GM21367 (cell line): ENCODE measurements around the gene MEGF11.
"Not testable (repeated sequence)": the region's sequence is repeated elsewhere in the genome, so short reads cannot be mapped to it uniquely, and the experiment has no call there.

Source experiments
- ATAC-seq: cut with Tn5 transposase; IDR thresholded peaks from one replicate; pipeline ENCODE4 v1.9.1; 2021; ENCODE audit not compliant: unreplicated experiment

The MEGF11 gene

DNA sequence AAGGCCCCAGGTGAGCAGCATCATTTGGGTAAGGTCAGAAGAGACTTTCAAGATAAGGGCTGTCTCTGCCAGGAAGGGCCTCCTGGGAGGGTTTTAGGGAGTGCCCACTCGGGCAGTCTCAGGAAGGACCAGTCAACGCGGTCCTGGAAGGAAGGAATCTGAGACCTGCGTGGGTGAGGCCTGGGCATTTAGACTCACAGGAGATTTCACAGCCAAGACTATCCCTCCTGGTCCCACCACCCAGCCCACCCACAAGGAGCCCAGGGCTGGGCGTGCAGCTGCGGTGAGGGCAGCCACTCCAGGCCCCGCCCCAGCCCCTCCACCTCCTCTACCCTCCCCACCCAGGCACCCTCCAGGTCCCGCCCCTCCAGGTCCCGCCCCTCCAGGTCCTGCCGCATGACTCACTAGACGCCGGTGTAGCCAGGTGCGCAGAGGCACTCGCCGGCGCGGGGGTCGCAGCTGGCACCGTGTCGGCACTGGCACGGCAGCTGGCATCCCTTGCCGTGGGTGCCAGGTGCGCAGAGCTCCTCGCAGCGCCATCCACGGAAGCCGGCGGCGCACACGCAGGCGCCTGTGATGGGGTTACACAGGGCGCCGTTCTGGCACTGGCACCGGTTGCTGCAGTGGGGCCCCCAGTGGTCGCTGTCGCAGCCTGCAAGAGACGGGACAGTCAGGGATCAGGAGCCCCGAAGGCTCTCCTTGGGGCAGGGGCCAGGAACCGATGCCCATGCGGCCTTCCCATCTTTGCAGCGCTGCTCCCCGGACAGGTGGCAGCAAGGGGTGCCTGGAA, 271.5 kb downstream of the MEGF11 start:
- no peak for ATAC-seq

DNA sequence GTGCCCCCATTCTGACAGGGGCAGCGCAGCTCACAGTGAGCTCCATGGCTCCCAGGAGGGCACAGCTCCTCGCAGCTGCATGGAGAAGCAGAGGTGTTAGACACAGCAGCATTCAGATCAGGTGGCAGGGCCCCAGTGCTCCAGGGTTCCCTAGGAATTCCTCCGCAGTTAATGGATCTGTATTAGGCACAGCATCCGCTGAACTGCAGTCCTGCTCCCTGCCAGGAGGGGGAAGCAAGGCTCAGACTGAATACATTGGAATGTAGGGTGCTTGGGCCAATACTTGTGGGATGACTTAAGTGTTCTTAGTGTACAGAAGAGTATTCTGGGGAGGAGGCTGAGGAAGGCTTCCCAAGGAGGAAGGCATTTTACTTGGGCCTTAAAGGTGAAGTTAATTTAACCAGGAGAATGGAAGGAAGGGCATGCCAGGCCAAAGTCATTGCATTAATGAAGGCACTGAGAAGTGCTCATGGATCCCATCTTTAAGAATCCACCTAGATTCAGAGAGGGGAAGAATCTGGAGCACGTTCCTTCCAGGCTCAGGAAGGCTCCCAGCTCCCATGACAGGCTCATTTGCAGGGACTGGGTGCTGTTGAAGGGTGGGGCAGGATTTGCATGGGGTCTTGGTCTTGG, 272.6 kb downstream of the MEGF11 start:
- ATAC-seq = no peak

DNA sequence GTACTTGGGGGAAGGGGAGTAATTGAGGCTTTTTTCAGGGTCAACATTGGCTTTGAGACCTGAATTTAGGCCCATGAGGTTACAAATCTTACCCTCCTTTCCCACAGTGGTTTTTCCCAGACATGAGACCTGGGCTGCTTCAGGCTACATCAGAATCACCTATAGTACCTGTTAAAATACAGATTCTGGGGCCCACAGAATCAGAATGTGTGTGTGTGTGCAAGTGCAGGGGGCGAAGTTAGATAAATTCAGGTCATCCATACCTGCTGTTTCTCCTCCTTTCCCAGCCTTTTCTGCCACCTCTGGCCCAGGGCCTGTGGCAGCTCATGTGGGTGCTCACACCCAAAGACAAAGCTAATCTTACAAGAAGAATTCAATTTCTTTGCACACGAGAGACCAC, 273.7 kb downstream of the MEGF11 start:
- ATAC-seq = no peak

DNA sequence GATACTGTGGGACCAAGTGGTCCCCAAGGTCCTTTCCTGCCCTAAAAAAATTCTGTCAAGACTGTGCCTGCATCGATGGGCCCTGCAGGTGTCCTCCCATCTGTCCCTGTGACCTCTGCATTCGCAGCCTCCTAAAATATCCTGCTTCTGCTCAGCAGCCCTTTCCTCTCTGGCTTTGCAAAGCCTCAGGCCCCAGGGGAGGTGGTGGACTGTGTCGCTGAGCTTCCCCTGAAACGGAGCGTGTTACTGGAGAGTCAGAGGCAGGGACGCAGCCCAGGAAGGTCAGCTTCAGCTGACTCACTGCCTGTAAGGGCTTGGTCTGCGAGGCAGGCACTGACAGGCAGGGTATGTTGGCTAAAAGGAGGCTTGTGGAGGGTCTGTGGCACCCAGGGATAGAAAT, 274.2 kb downstream of the MEGF11 start:
- ATAC-seq = no peak

DNA sequence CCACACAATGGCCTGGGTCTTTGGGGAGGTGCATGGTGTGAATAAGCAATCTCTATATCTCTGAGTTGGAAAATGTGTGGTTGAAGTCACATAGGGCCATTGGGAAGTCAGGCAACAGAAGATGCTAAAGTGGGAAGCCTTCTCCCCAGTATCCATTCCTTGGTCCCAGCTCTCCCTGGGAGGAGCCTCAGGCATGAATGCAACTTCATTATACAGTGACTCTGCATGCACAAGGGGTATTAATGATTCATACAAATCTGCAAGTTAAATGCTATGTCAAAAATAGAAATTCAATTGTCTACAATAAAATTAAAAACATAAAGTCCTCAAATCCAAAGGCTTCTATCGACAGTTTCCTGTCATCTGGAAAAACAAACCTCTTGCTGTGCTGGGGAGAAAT, 275.4 kb downstream of the MEGF11 start:
- ATAC-seq = no peak

DNA sequence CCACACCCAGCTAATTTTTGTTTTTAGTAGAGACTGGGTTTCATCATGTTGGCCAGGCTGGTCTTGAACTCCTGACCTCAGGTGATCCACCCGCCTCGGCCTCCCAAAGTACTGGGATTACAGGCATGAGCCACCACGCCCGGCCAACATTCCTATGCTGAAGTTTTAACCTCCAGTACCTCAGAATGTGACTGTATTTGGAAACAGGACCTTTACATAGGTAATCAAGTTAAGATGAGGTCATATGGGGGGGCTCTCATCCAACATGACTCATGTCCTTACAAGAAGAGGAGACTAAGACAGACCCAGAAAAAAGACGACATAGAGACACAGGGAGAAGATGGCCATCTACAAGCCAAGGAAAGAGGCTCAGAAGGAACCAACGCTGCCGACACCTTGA, 277.4 kb downstream of the MEGF11 start:
- not testable (repeated sequence) for ATAC-seq

DNA sequence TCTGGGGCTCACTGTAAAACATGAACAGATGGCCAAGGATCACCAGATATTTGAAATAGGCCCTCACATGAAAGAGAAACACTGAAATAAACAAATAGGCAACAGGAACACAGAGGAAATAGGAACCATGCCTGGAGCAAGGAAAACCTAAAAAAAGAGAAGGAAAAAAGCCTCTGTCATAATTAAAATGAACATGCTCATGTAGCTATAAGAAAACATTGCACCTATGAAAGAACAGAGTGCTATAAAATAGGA, 281.9 kb downstream of the MEGF11 start:
- no peak for ATAC-seq

DNA sequence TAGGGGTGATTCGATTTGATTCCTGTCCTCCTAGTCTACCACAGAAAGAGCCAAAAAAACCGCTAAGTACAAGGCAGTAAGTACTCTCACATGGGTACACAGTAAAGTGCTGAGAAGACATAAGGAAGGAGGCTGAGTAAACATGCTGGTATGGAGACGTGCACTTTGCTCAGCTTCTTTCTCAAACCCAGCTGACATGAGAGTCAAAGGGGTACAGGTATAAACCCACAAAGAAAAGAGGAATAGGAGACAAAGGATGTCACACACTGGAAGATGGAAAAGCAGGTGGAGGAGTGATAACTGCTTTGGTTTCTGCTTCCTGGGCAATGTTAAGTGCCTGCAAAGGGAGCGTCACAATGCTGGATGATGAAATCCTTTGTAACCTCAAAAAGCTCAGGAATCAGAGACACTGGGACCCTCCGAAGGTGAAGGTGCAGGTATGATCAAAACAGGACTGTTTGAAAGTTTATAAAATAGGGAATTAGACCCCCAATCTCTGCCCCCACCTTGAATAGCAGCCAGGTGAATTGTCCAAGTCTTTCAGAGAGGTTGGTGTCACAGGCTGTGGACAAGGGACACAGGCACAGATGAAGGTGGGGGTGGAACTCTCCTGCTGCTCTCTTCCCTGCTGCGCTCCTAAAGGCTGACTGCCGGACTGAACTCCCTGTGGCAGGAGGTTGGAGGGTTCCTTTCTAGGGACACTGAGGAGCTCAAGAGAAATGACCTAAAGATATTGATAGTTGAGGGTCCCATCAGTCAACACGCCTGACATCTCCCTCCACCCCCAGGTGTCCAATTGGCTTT, 282.4 kb downstream of the MEGF11 start:
- ATAC-seq = no peak

DNA sequence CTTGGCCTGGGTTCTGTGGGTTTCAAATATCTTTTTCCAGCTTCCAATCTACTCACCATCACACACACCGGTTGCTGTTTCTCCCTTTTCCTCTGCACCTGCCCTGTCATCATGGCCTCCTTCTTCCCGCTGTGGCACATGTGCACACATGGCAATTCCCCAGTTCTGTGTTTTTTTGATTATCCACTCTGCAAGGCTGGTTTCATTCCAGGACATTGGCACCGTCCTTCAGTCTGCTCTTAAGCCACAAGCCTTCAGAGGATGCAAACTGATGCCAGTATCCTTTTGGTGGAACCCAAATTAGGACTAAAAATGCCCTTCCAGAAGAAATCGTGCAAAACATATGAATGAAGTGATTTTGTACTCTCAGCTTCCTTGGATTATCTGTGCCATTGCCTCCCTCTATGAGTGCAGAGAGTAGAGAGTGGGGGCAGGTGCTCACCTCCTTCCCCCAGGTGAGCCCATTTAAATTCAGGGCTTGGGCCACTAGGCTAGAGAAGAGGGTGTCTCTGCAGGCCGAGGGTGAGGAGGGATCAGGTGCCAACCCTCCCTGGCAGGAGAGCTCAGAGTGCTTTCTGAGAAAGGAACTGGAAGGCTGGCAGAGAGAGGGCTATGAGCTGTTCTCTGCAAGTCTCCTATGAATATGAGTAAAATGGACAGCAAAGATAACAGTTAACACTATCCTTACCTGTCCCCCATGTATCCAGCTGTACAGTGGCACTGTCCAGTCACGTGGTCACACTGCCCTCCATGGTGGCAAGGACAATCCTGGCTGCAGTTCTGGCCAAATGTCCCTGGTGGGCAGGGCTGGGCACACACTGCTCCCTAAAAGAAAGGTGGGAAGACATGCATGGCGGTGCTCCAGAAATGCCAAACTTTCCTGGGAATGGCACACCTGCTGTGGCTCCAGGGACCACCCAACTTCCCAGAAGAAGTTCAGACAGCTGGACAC, 283.4 kb downstream of the MEGF11 start:
- no peak for ATAC-seq

DNA sequence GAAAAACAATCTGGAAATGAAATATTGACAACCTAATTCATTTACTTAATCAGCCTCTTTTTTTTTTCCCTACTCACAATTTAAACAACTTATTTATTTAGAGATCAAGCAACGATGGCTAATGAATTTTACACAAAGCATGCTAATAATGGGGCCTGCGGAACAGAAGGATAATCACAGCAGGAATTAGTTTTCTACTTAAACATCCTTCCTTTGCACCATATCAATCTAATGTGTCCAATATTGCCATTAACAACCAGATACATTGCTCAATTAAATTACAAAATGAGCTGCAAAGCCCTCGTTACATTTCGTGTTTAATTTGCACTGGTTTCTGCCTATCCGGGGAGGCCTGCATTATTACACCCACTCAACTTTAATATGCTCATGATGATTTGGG, 285.0 kb downstream of the MEGF11 start:
- no peak for ATAC-seq

DNA sequence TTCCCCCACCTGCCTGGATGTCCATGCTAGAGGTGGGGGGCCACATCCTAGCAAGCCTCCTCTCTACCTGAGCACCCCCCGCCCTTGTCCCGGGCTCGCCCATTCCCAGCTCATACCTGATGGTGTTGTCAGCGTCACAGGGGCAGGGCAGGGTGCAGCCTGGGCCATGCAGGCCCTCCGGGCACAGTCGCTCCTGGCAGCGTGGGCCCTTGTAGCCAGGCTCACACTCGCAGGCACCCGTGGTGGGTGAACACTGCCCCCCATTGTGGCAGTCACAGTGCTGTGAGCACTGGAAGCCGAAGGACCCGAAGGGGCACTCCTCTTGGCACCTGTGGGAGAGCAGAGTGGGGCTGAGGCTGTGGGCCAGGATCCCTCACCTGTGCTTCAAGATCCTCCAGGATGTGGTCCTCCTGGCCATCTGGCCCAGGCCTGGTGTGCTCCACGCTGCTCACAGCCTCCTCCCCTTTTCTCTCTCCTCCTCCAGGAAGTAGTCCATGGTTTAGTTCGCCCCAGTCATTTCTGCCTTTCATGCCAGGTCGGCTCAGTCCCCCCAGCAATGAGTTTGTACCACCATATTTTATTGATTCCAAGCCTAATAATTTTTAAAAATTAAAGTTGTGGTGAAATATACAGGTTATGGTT, 288.6 kb downstream of the MEGF11 start:
- ATAC-seq = no peak

DNA sequence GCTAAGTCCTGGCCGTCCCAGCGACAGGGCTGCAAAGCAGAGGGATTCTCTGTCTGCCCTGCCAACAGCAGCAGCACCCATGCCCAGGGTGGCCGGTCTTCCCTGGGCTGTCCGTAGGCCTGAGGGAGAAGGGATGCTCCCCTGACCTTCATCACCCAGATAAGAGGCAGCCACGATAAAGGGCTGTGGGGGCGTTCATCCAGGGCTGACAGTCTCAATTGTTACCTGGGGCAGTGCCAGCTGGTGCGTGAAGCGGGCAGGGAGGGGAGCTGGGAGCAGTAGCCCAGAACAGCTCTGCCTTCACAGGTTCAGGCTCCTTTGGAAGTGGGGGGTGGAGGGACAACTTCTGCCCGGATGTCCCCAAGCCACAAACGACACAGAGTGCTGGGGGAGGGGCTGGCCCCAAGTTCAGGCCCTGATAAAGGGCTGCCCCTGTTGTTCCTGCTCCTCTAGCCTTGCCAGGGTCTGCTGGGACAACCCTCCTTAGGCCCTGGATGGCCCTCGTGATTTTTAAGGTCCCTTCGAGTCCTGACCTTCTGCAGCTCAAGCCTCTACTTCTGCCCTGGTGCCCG, 289.6 kb downstream of the MEGF11 start:
- ATAC-seq = no peak

DNA sequence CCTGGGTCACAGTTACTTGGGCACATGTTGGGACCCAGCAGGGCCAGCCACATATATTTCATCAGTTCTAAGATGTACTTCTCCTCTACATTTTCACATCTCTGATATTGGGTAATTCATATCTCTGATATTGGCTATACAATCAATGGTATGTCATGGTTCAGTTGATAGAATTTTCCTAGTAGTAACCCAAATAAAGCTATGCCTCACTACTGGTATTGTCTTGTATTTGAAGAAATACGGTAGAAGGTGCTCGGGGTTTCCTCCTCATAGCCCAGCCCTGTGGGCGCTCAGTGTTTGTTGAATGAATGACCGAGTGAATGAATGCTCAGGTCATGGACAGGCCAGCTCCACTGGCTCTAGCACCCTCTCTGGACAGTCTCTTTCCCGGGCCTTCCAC, 290.2 kb downstream of the MEGF11 start:
- no peak for ATAC-seq

DNA sequence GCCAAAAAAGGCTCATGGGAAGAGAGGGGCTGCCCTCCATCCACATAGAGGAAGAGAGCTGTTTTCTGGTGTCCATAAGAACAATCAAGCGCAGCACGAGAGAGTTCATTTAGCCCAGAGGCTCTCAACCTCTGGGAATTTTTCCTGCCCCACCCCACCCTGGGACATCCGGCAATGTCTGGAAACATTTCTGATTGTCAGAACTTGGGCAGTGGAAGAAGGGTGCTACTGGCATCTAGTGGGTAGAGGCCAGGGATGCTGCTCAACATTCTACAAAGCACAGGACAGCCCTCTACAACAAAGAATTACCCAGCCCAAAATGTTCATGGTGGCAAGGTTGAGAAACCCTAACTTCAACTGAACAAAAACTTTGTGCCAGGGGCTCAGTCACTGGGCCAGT, 291.4 kb downstream of the MEGF11 start:
- ATAC-seq = no peak

DNA sequence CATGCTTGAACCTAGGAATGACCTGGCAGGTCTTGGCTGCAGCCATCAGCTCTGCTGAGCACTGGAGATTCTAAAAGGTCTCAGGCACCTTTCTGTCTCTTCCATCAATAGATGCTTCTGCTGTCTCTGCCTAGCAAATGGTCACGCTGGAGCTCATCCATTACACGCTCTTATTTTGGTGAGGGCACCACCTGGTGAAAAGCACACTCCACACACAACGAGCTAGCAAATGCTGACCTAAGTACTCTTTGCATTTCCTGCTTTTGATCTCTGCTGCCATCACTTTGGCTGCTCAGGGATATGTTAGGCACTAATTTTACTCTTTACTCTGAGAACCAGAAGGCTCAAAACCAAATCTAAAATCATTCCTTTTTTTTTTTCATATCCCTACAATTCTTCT, 293.0 kb downstream of the MEGF11 start:
- ATAC-seq = no peak

DNA sequence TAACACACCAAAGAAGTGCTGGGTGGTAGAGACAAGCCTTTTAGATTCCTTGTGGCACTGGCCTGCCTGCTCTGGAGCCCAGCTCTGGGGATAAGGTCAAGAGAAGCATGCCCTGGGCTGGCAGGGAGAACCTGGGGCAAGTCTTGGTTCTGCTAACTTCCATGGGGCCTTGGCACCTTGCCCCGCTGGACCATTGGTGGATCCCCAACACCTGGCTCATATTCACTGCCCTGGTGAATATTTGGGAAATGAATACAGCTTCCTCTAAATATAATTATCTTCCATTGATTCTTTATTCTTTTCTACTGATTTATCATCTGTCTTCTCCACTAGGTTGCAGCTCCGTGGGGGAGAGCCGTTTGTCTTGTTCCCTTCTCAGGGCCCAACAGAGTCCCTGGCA, 294.7 kb downstream of the MEGF11 start:
- ATAC-seq = no peak

DNA sequence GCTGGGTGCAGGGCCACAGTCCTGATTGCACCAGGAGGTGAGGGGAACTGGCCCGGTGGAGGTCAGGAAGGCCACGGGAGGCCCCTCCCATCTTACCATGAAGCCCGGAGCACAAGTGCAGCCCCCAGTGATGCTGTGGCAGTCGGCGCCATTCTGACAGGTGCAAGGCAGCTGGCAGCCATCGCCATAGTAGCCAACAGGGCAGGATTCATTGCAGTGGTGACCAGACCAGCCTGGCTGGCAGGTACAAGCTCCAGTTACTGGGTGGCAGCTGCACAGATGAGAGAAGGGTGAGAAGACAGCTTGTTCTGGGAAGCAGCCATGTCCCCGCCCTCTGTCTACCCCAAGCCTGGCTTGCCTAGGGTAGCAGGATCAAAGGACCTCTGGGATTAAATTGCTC, 296.1 kb downstream of the MEGF11 start:
- ATAC-seq = no peak

DNA sequence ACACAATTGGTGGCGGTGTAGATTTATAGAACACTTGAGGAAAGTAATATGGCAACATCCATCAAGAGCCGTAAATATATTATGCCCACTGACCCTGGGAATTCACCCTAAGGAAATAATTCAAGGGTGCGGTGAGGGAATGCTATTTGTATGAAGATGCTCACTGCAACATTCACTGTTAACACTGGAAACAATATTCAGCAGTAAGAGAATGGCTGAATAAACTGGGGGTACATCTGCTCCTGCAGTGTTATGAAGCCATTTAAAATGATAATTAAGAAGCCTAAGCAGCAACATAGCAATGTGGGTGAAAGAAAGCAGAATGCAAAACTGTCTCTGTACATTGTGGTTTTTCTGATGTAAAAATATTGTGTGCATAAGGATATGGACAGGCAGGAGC, 296.7 kb downstream of the MEGF11 start:
- no peak for ATAC-seq

DNA sequence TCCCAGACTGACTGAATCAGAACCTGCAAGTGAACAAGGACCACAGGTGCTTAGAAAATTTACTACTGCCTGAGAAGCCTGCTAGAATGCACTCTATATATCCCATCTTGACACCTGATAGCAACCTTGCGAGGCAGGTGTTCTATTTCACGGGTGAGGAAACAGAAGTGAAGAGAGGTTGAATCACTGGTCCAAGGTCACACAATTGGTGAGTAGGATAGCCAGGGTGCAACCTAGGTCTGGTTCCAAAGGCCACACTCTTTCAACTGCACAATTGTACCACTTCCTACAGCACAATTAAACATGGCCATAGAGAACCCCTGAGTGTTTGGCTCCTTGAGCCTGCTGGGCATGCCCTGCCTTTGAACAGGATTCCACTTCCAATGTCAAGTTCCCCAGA, 297.2 kb downstream of the MEGF11 start:
- ATAC-seq = no peak

DNA sequence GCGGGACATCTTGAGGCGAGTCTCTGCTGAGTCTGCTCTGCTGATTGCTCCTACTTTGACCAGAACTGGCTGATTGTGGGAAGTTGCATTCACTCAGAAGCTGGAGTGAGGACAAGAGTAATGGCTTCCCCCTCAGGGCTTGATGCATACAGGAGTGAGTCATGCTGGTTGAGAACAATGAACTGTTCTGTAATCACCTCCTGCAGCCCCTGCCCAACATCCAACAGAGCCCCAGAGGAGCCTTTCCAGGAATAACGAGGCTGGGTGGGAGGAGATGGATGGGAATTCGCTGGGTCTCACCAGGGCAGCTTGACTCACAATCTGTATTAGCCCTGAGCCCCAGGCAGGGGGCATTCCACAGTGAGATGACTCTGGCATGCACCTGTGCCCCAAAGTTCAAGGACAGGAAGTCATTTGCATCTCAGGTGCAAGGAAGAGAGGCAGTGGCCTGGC, 299.2 kb downstream of the MEGF11 start:
- ATAC-seq = no peak
